Ectodermal cell (in vitro differentiated cells): ENCODE measurements around the gene ZFP36.
"Not testable (repeated sequence)": the region's sequence is repeated elsewhere in the genome, so short reads cannot be mapped to it uniquely, and the experiment has no call there.

Experiments used
- H3K27ac ChIP-seq: 2 replicates; pipeline ENCODE4 v1.7.0; 2013; ENCODE audit warnings: mild to moderate bottlenecking, low read depth, low read length; ENCODE audit not compliant: insufficient read depth, poor library complexity, severe bottlenecking
- H3K27me3 ChIP-seq: 2 replicates; pipeline ENCODE4 v1.7.0; 2013; ENCODE audit warnings: mild to moderate bottlenecking, low read length; ENCODE audit not compliant: insufficient read depth, control insufficient read depth, poor library complexity, severe bottlenecking
- H3K36me3 ChIP-seq: one replicate; pipeline ENCODE4 v1.7.0; 2013; ENCODE audit warnings: low read length; ENCODE audit not compliant: control insufficient read depth, insufficient read depth
- H3K4me1 ChIP-seq: one replicate; pipeline ENCODE4 v1.7.0; 2013; ENCODE audit warnings: low read length; ENCODE audit not compliant: control insufficient read depth, insufficient read depth
- H3K4me3 ChIP-seq: 2 replicates; pipeline ENCODE4 v1.7.0; 2013; ENCODE audit warnings: low read depth, low read length, control low read depth; ENCODE audit not compliant: insufficient read depth
- H3K9me3 ChIP-seq: 2 replicates; pipeline ENCODE4 v1.7.0; 2013; ENCODE audit warnings: mild to moderate bottlenecking, low read length, moderate library complexity; ENCODE audit not compliant: control insufficient read depth
- WGBS, 2 experiments: methylation state at CpG; one replicate each; pipeline ENCODE4 v1.1.7; 2013; ENCODE audit warnings: missing lambda C conversion rate in 2 of 2; 5-methylcytosine and 5-hydroxymethylcytosine counted together

Gene ZFP36

GRCh38 chr19:39372941-39373340, 33.7 kb upstream of the ZFP36 start:
- 91 to 92% methylated on average over 2 of the region's 2 CpGs for WGBS, 2 experiments
- H3K4me1 ChIP-seq = no peaks in the 10 kb centered on the region
- no peaks in the 10 kb centered on the region for H3K9me3 ChIP-seq
- H3K27me3 ChIP-seq = no peaks in the 10 kb centered on the region
- H3K36me3 ChIP-seq = peaks cover 51% of the 10 kb centered on the region
- no peak overlapping the region for H3K27ac ChIP-seq
- H3K4me3 ChIP-seq = no peak overlapping the region

GRCh38 chr19:39375929-39376328, 30.7 kb upstream of the ZFP36 start:
- Histone ChIP-seq H3K27ac (no peak overlapping the region), H3K36me3 (peaks cover 58% of the 10 kb centered on the region), H3K27me3 (no peaks in the 10 kb centered on the region), H3K4me3 (no peak overlapping the region), H3K4me1 (no peaks in the 10 kb centered on the region), H3K9me3 (no peaks in the 10 kb centered on the region)

GRCh38 chr19:39377373-39378362, 29.0 kb upstream of the ZFP36 start:
- peaks cover 59% of the 10 kb centered on the region for H3K36me3 ChIP-seq
- WGBS, 2 experiments = 93% methylated on average over 18 of the region's 18 CpGs
- no peaks in the 10 kb centered on the region for H3K9me3 ChIP-seq

GRCh38 chr19:39379366-39379765, 27.3 kb upstream of the ZFP36 start:
- 94 to 97% methylated on average over 4 of the region's 4 CpGs for WGBS, 2 experiments
- not testable (repeated sequence) for H3K27me3 ChIP-seq, H3K9me3 ChIP-seq, H3K27ac ChIP-seq, H3K4me1 ChIP-seq, H3K4me3 ChIP-seq
- peaks cover 67% of the 10 kb centered on the region for H3K36me3 ChIP-seq

More at GRCh38 chr19:39377373-39378362, 29.0 kb upstream of the ZFP36 start:
- no peaks in the 10 kb centered on the region for H3K4me1 ChIP-seq
- H3K27ac ChIP-seq = no peak overlapping the region
- H3K4me3 ChIP-seq = no peak overlapping the region
- no peaks in the 10 kb centered on the region for H3K27me3 ChIP-seq

- Histone ChIP-seq H3K4me3 (no peak overlapping the region), H3K27me3 (no peaks in the 10 kb centered on the region), H3K9me3 (no peaks in the 10 kb centered on the region), H3K36me3 (peaks cover 67% of the 10 kb centered on the region), H3K27ac (no peak overlapping the region), H3K4me1 (no peaks in the 10 kb centered on the region)
- 96% methylated on average over 14 of the region's 14 CpGs for WGBS, 2 experiments
Observed at GRCh38 chr19:39379865-39380396, 26.7 kb upstream of the ZFP36 start.

GRCh38 chr19:39380521-39381502, 25.8 kb upstream of the ZFP36 start:
- WGBS, 2 experiments = 94 to 96% methylated on average over 17 of the region's 17 CpGs
- Histone ChIP-seq H3K27me3 (no peaks in the 10 kb centered on the region), H3K27ac (no peak overlapping the region), H3K4me3 (no peak overlapping the region), H3K9me3 (no peaks in the 10 kb centered on the region), H3K36me3 (peaks cover 67% of the 10 kb centered on the region), H3K4me1 (no peaks in the 10 kb centered on the region)

- Histone ChIP-seq H3K4me1 (no peaks in the 10 kb centered on the region), H3K27ac (no peak overlapping the region), H3K36me3 (peaks cover 61% of the 10 kb centered on the region), H3K27me3 (no peaks in the 10 kb centered on the region), H3K4me3 (no peak overlapping the region), H3K9me3 (no peaks in the 10 kb centered on the region)
- WGBS, 2 experiments = 93 to 94% methylated on average over 10 of the region's 10 CpGs
Observed at GRCh38 chr19:39381910-39382611, 24.6 kb upstream of the ZFP36 start.

- 92 to 93% methylated on average over 18 of the region's 18 CpGs for WGBS, 2 experiments
- Histone ChIP-seq H3K27me3 (no peaks in the 10 kb centered on the region), H3K27ac (no peak overlapping the region)
Observed at GRCh38 chr19:39382991-39383828, 23.4 kb upstream of the ZFP36 start.

More at GRCh38 chr19:39382991-39383828, 23.4 kb upstream of the ZFP36 start:
- H3K4me3 ChIP-seq = no peak overlapping the region
- no peaks in the 10 kb centered on the region for H3K9me3 ChIP-seq
- peaks cover 56% of the 10 kb centered on the region for H3K36me3 ChIP-seq
- no peaks in the 10 kb centered on the region for H3K4me1 ChIP-seq
